A673 (cell line): ENCODE results near the gene ERG.

Source experiments
- EZH2 ChIP-seq: fragments of 200-600 bp; sonication (generic); IDR thresholded peaks from 2 replicates; pipeline ENCODE4 v1.6.1; 2017; ENCODE audit warnings: borderline replicate concordance, low read depth, mild to moderate bottlenecking, mixed read lengths, antibody characterized with exemption, low read length; ENCODE audit not compliant: poor library complexity, severe bottlenecking
- TF ChIP-seq, protein P1 (sequence below): fragments of 300-800, 200-600 bp; sonication (generic); conservative IDR thresholded peaks from 2 replicates; pipeline ENCODE4 v1.5.1; 2017; ENCODE audit warnings: low read depth, mild to moderate bottlenecking, antibody characterized with exemption, low read length, moderate library complexity, mixed read lengths

GRCh38 chr21:38448671-38449385 lies 49.4 kb downstream of the ERG start:
- TF ChIP-seq, protein P1, sequence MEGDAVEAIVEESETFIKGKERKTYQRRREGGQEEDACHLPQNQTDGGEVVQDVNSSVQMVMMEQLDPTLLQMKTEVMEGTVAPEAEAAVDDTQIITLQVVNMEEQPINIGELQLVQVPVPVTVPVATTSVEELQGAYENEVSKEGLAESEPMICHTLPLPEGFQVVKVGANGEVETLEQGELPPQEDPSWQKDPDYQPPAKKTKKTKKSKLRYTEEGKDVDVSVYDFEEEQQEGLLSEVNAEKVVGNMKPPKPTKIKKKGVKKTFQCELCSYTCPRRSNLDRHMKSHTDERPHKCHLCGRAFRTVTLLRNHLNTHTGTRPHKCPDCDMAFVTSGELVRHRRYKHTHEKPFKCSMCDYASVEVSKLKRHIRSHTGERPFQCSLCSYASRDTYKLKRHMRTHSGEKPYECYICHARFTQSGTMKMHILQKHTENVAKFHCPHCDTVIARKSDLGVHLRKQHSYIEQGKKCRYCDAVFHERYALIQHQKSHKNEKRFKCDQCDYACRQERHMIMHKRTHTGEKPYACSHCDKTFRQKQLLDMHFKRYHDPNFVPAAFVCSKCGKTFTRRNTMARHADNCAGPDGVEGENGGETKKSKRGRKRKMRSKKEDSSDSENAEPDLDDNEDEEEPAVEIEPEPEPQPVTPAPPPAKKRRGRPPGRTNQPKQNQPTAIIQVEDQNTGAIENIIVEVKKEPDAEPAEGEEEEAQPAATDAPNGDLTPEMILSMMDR, result no peak
- TF ChIP-seq EZH2, result no peak
